Keratinocyte (primary cell): Measurements from ENCODE around the gene TMPRSS11F.

Experiments used
- EZH2 ChIP-seq: IDR thresholded peaks from one replicate; pipeline ENCODE4 v1.6.1; 2012; ENCODE audit warnings: inconsistent platforms, mild to moderate bottlenecking, low read length, moderate library complexity
- TF ChIP-seq, protein P1 (sequence below), 3 experiments: IDR thresholded peaks in 1 of 3; conservative IDR thresholded peaks in 1 of 3; optimal IDR thresholded peaks in 1 of 3; 2 replicates in 2 of 3; 3 replicates in 1 of 3; pipeline versions ENCODE3 to v1.5.1; 2011; ENCODE audit warnings: low read length in 3 of 3, mild to moderate bottlenecking in 3 of 3, moderate library complexity in 2 of 3, control low read depth in 1 of 3, inconsistent platforms in 1 of 3; ENCODE audit not compliant: insufficient read depth in 2 of 3; ENCODE audit errors: extremely low read depth in 1 of 3

DNA sequence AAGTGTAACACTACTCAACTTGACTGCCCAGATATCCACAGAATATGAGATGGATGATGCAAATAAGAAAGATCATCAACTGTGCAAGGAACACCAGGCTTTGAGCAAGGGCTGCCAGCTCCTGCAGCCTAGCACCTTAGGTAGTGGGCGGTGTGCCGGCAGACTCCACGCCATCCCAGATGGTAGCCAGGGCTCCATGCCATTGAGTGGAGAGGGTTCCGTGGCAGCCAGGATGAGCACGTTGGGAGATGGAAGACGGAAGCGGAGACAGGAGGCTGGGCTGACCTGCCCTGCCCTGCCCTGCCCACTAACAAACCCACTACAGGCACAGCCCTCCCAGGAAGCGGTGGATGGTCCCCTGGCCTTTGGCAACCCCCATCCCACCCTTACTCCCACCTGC lies 51.9 kb downstream of the TMPRSS11F start:
- TF ChIP-seq, protein P1, sequence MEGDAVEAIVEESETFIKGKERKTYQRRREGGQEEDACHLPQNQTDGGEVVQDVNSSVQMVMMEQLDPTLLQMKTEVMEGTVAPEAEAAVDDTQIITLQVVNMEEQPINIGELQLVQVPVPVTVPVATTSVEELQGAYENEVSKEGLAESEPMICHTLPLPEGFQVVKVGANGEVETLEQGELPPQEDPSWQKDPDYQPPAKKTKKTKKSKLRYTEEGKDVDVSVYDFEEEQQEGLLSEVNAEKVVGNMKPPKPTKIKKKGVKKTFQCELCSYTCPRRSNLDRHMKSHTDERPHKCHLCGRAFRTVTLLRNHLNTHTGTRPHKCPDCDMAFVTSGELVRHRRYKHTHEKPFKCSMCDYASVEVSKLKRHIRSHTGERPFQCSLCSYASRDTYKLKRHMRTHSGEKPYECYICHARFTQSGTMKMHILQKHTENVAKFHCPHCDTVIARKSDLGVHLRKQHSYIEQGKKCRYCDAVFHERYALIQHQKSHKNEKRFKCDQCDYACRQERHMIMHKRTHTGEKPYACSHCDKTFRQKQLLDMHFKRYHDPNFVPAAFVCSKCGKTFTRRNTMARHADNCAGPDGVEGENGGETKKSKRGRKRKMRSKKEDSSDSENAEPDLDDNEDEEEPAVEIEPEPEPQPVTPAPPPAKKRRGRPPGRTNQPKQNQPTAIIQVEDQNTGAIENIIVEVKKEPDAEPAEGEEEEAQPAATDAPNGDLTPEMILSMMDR (optimal IDR thresholded peaks at IDR 0.05 in 1 of 3, IDR thresholded peaks at IDR 0.05 in 1 of 3, conservative IDR thresholded peaks at IDR 0.05 in 1 of 3; ENCODE audit: extremely low read depth in 1 of 3, insufficient read depth in 2 of 3, low read length in 3 of 3) = no peak
- no peak for TF ChIP-seq EZH2
